HepG2 (cell line): ENCODE data around the gene ZFAND2A. TPM values are rescaled to one million over a fixed set of nuclear protein-coding genes. Genes with fewer than 3 reads are reported as not detected.

Experiments used
- ATAC-seq: fragments of 200-7000 bp; cut with Tn5 transposase; 3 replicates; pipeline ENCODE4 v1.9.1; 2020; ENCODE audit warnings: mild to moderate bottlenecking, moderate library complexity
- BruUV-seq: library from RNA; stranded (reverse); fragments of 400-500 nt; replicated peaks from 2 replicates; lab custom pipeline; 2021; lab: Mats Ljungman, UMichigan
- CTCF ChIA-PET: fragments of 300-600 bp; formaldehyde crosslinking; extraction: SDS; loops from one replicate; lab custom pipeline; 2021; ENCODE audit warnings: low total read pairs, inconsistent platforms, low intra/inter-chr PET ratio; lab: Yijun Ruan, JAX
- POLR2A ChIA-PET: fragments of 350-600 bp; sonication (Branson Sonifier 250); formaldehyde crosslinking; loops from one replicate; lab custom pipeline; 2020; ENCODE audit warnings: antibody characterized with exemption, inconsistent platforms; lab: Yijun Ruan, JAX
- DNase-seq: peaks from one replicate; pipeline ENCODE4 v3.0.0-alpha.2; 2015; ENCODE audit warnings: low spot score
- FAIRE-seq: peaks from 3 replicates; lab custom pipeline; 2011; peaks lifted over from hg19 to GRCh38; lab: Jason Lieb, UNC
- H2AFZ ChIP-seq: one replicate; pipeline ENCODE4 v1.6.1; 2011; ENCODE audit warnings: low read length, inconsistent platforms
- H3K27ac ChIP-seq: fragments of 300-600 bp; 3 replicates; pipeline ENCODE4 v1.8.0; 2011; ENCODE audit warnings: mixed run types, mild to moderate bottlenecking, mixed read lengths, low read length, inconsistent platforms; ENCODE audit not compliant: insufficient read depth; ENCODE audit errors: extremely low read length
- H3K27me3 ChIP-seq, 2 experiments: fragments of 200-600 bp in 1 of 2; 2 replicates in 1 of 2; 3 replicates in 1 of 2; pipeline versions ENCODE4 v1.6.0 to v1.8.0; 2011; ENCODE audit warnings: low read length in 2 of 2, mild to moderate bottlenecking in 2 of 2, moderate library complexity in 2 of 2, inconsistent platforms in 1 of 2; ENCODE audit not compliant: insufficient read depth in 2 of 2, control insufficient read depth in 1 of 2
- H3K36me3 ChIP-seq, 2 experiments: fragments of 200-600 bp in 1 of 2; replicated peaks in 1 of 2; 2 replicates in 1 of 2; 3 replicates in 1 of 2; pipeline versions ENCODE4 v1.5.1 to v1.8.0; 2011; ENCODE audit warnings: low read length in 2 of 2, inconsistent platforms in 1 of 2; ENCODE audit not compliant: insufficient read depth in 2 of 2, control insufficient read depth in 1 of 2
- H3K4me1 ChIP-seq: 2 replicates; pipeline ENCODE4 v1.5.1; 2012; ENCODE audit warnings: low read length, inconsistent platforms; ENCODE audit not compliant: insufficient read depth
- H3K4me2 ChIP-seq: 2 replicates; pipeline ENCODE4 v1.6.0; 2011; ENCODE audit warnings: low read depth, low read length, inconsistent platforms
- H3K4me3 ChIP-seq, 3 experiments: fragments of 200-600 bp in 1 of 3; sonication (generic), shearing (Covaris generic) in 1 of 3; replicated peaks in 1 of 3; 2 replicates each; pipeline ENCODE4 v1.5.1; 2011 to 2016; ENCODE audit warnings: low read length in 3 of 3, inconsistent platforms in 2 of 3, low read depth in 2 of 3, mild to moderate bottlenecking in 2 of 3, control low read depth in 1 of 3, mixed read lengths in 1 of 3; ENCODE audit not compliant: insufficient read depth in 1 of 3
- H3K79me2 ChIP-seq: one replicate; pipeline ENCODE4 v1.6.1; 2011; ENCODE audit warnings: low read length, inconsistent platforms; ENCODE audit not compliant: insufficient read depth
- H3K9ac ChIP-seq: 2 replicates; pipeline ENCODE4 v1.6.0; 2011; ENCODE audit warnings: mild to moderate bottlenecking, low read depth, low read length, inconsistent platforms; ENCODE audit not compliant: insufficient read depth
- H3K9me3 ChIP-seq: 2 replicates; pipeline ENCODE4 v1.5.1; 2012; ENCODE audit warnings: mild to moderate bottlenecking, low read length
- H4K20me1 ChIP-seq: 2 replicates; pipeline ENCODE4 v1.6.0; 2011; ENCODE audit warnings: inconsistent platforms, mild to moderate bottlenecking, low read length, moderate library complexity; ENCODE audit not compliant: insufficient read depth
- MTA1 ChIP-seq: sonication (generic); formaldehyde crosslinking; IDR thresholded peaks from 2 replicates; pipeline ENCODE4 v1.4.0; 2020; ENCODE audit warnings: missing genetic modification reagents, mild to moderate bottlenecking, borderline replicate concordance
- ZNF30 ChIP-seq: sonication (generic); formaldehyde crosslinking; IDR thresholded peaks from 2 replicates; pipeline ENCODE4 v1.5.0; 2020; ENCODE audit warnings: mild to moderate bottlenecking, missing genetic modification reagents
- WGBS: methylation state at CpG from one replicate; pipeline ENCODE4 v1.1.6; 2017; ENCODE audit warnings: low lambda C conversion rate; 5-methylcytosine and 5-hydroxymethylcytosine counted together
- in situ Hi-C: cut with HindIII; loops from 2 replicates; pipeline ENCODE4 v1.10.0; 2017; ENCODE audit warnings: low pct_unique_long_range_greater_than_20kb; ENCODE audit not compliant: extremely low pct_ligation_motif_present
- intact Hi-C: fragments of 100-400 bp; cut with micrococcal nuclease; formaldehyde crosslinking; loops from one replicate; pipeline ENCODE4 v1.10.0; 2022; ENCODE audit not compliant: unreplicated experiment
- polyA plus RNA-seq, 8 experiments: library from polyadenylated mRNA; depleted of rRNA in 3 of 8; stranded (reverse) in 7 of 8; unstranded in 1 of 8; fragments of >200 nt; fragmentation: Illumina TruSeq in 4 of 8; extraction: Trizol in 4 of 8; gene quantifications; 2 replicates each; pipeline versions ENCODE4 v1.2.1 to v1.2.3, GENCODE V29; 2011 to 2016; ENCODE audit warnings: low read depth in 4 of 8, missing spikeins in 1 of 8, mixed read lengths in 1 of 8; ENCODE audit not compliant: insufficient read depth in 1 of 8
- total RNA-seq, 5 experiments: library from RNA; depleted of rRNA; stranded (reverse); fragments of >200 nt; fragmentation: Illumina TruSeq; extraction: Trizol; gene quantifications; 2 replicates each; pipeline ENCODE4 v1.2.3, GENCODE V29; 2016; ENCODE audit warnings: low read depth in 1 of 5
- TF ChIP-seq, protein P1 (sequence below): sonication (generic); formaldehyde crosslinking; IDR thresholded peaks from 2 replicates; pipeline ENCODE4 v1.4.0; 2020; ENCODE audit warnings: mild to moderate bottlenecking, missing genetic modification reagents, borderline replicate concordance
- TF ChIP-seq, protein P2 (sequence below): sonication (generic); formaldehyde crosslinking; IDR thresholded peaks from one replicate; pipeline ENCODE4 v1.5.1; 2020; ENCODE audit warnings: mild to moderate bottlenecking, missing genetic modification reagents; ENCODE audit errors: not compliant biosample characterization
- TF ChIP-seq, protein P3 (sequence below): sonication (generic); formaldehyde crosslinking; IDR thresholded peaks from 2 replicates; pipeline ENCODE4 v1.9.0; 2021; ENCODE audit warnings: missing genetic modification reagents, borderline replicate concordance
- TF ChIP-seq, protein P4 (sequence below): IDR thresholded peaks from 2 replicates; pipeline ENCODE4 v1.6.1; 2016; ENCODE audit warnings: mild to moderate bottlenecking, missing biosample characterization, missing genetic modification reagents

ZFAND2A gene
- total and polyA plus RNA-seq, 2 of the 13 experiments (the other 11 are each of a cell fraction or from before 2014, with no cell fraction given): 140 to 153 TPM

DNA sequence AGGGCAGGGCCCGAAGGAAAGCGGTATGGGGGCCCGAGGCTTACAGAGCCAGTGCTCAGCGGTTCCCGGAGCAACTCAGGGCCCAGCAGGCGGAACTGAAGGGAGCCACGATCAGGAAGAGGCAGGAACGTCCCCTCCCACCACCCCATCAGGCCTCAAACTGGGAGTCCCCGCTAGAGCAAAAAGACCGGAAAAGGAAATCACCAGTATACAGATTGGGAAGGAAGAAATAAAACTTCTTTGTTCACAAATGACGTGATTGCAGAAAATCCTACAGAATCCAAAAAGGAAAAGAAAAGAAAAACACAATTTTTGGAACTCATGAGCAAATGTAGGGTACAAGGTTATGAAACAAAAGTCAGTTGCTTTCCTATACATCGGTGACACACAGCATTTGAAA is 21.6 kb upstream of the ZFAND2A start:
- H3K9me3 ChIP-seq: peaks cover 9% of the 10 kb centered on the region
- no peak overlapping the region for H3K27ac ChIP-seq
- H3K4me1 ChIP-seq: peaks cover 31% of the 10 kb centered on the region
- H4K20me1 ChIP-seq: no peaks in the 10 kb centered on the region
- H2AFZ ChIP-seq: no peak overlapping the region
- in situ Hi-C loops: no loop called here
- ChIA-PET POLR2A (no interaction called here), CTCF (no interaction called here)
- 0 out of 2 replicates have a peak, but pooled peaks have one; percentile 1 for TF ChIP-seq MTA1
- TF ChIP-seq, protein P1, sequence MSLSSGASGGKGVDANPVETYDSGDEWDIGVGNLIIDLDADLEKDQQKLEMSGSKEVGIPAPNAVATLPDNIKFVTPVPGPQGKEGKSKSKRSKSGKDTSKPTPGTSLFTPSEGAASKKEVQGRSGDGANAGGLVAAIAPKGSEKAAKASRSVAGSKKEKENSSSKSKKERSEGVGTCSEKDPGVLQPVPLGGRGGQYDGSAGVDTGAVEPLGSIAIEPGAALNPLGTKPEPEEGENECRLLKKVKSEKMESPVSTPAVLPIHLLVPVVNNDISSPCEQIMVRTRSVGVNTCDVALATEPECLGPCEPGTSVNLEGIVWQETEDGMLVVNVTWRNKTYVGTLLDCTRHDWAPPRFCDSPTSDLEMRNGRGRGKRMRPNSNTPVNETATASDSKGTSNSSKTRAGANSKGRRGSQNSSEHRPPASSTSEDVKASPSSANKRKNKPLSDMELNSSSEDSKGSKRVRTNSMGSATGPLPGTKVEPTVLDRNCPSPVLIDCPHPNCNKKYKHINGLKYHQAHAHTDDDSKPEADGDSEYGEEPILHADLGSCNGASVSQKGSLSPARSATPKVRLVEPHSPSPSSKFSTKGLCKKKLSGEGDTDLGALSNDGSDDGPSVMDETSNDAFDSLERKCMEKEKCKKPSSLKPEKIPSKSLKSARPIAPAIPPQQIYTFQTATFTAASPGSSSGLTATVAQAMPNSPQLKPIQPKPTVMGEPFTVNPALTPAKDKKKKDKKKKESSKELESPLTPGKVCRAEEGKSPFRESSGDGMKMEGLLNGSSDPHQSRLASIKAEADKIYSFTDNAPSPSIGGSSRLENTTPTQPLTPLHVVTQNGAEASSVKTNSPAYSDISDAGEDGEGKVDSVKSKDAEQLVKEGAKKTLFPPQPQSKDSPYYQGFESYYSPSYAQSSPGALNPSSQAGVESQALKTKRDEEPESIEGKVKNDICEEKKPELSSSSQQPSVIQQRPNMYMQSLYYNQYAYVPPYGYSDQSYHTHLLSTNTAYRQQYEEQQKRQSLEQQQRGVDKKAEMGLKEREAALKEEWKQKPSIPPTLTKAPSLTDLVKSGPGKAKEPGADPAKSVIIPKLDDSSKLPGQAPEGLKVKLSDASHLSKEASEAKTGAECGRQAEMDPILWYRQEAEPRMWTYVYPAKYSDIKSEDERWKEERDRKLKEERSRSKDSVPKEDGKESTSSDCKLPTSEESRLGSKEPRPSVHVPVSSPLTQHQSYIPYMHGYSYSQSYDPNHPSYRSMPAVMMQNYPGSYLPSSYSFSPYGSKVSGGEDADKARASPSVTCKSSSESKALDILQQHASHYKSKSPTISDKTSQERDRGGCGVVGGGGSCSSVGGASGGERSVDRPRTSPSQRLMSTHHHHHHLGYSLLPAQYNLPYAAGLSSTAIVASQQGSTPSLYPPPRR (CRISPR knock-in tag): no peak
- TF ChIP-seq, protein P2, sequence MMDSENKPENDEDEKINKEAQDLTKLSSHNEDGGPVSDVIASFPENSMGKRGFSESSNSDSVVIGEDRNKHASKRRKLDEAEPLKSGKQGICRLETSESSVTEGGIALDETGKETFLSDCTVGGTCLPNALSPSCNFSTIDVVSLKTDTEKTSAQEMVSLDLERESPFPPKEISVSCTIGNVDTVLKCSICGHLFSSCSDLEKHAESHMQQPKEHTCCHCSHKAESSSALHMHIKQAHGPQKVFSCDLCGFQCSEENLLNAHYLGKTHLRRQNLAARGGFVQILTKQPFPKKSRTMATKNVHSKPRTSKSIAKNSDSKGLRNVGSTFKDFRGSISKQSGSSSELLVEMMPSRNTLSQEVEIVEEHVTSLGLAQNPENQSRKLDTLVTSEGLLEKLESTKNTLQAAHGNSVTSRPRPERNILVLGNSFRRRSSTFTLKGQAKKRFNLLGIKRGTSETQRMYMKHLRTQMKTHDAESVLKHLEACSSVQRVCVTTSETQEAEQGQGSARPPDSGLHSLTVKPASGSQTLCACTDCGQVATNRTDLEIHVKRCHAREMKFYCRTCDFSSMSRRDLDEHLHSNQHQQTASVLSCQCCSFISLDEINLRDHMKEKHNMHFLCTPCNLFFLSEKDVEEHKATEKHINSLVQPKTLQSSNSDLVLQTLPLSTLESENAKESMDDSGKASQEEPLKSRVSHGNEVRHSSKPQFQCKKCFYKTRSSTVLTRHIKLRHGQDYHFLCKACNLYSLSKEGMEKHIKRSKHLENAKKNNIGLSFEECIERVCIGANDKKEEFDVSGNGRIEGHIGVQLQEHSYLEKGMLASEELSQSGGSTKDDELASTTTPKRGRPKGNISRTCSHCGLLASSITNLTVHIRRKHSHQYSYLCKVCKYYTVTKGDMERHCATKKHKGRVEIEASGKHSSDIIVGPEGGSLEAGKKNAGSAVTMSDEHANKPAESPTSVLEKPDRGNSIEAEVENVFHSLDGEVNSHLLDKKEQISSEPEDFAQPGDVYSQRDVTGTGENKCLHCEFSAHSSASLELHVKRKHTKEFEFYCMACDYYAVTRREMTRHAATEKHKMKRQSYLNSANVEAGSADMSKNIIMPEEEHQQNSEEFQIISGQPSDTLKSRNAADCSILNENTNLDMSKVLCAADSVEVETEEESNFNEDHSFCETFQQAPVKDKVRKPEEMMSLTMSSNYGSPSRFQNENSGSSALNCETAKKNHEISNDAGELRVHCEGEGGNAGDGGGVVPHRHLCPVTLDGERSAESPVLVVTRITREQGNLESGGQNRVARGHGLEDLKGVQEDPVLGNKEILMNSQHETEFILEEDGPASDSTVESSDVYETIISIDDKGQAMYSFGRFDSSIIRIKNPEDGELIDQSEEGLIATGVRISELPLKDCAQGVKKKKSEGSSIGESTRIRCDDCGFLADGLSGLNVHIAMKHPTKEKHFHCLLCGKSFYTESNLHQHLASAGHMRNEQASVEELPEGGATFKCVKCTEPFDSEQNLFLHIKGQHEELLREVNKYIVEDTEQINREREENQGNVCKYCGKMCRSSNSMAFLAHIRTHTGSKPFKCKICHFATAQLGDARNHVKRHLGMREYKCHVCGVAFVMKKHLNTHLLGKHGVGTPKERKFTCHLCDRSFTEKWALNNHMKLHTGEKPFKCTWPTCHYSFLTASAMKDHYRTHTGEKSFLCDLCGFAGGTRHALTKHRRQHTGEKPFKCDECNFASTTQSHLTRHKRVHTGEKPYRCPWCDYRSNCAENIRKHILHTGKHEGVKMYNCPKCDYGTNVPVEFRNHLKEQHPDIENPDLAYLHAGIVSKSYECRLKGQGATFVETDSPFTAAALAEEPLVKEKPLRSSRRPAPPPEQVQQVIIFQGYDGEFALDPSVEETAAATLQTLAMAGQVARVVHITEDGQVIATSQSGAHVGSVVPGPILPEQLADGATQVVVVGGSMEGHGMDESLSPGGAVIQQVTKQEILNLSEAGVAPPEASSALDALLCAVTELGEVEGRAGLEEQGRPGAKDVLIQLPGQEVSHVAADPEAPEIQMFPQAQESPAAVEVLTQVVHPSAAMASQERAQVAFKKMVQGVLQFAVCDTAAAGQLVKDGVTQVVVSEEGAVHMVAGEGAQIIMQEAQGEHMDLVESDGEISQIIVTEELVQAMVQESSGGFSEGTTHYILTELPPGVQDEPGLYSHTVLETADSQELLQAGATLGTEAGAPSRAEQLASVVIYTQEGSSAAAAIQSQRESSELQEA: no peak
- TF ChIP-seq, protein P3, sequence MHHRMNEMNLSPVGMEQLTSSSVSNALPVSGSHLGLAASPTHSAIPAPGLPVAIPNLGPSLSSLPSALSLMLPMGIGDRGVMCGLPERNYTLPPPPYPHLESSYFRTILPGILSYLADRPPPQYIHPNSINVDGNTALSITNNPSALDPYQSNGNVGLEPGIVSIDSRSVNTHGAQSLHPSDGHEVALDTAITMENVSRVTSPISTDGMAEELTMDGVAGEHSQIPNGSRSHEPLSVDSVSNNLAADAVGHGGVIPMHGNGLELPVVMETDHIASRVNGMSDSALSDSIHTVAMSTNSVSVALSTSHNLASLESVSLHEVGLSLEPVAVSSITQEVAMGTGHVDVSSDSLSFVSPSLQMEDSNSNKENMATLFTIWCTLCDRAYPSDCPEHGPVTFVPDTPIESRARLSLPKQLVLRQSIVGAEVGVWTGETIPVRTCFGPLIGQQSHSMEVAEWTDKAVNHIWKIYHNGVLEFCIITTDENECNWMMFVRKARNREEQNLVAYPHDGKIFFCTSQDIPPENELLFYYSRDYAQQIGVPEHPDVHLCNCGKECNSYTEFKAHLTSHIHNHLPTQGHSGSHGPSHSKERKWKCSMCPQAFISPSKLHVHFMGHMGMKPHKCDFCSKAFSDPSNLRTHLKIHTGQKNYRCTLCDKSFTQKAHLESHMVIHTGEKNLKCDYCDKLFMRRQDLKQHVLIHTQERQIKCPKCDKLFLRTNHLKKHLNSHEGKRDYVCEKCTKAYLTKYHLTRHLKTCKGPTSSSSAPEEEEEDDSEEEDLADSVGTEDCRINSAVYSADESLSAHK: no peak
- TF ChIP-seq, protein P4, sequence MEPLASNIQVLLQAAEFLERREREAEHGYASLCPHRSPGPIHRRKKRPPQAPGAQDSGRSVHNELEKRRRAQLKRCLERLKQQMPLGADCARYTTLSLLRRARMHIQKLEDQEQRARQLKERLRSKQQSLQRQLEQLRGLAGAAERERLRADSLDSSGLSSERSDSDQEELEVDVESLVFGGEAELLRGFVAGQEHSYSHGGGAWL: no peak
- no peak for TF ChIP-seq ZNF30
- H3K9ac ChIP-seq: no peak overlapping the region
- DNase-seq: no peak
- no peak for FAIRE-seq
- ATAC-seq: no peak
- intact Hi-C loops: no loop called here
- no peaks in the 10 kb centered on the region for H3K36me3 ChIP-seq
- no TSS peak for BruUV-seq
- WGBS: 52% methylated on average over 12 of the region's 12 CpGs
- H3K4me2 ChIP-seq: no peak overlapping the region
- H3K4me3 ChIP-seq: no peak overlapping the region
- H3K79me2 ChIP-seq: no peaks in the 10 kb centered on the region
- H3K27me3 ChIP-seq: peaks cover 5 to 36% of the 10 kb centered on the region in 2 experiments; a peak in 4 of 5 replicates
